ENCODE results near the gene ATP1A2.

DNA sequence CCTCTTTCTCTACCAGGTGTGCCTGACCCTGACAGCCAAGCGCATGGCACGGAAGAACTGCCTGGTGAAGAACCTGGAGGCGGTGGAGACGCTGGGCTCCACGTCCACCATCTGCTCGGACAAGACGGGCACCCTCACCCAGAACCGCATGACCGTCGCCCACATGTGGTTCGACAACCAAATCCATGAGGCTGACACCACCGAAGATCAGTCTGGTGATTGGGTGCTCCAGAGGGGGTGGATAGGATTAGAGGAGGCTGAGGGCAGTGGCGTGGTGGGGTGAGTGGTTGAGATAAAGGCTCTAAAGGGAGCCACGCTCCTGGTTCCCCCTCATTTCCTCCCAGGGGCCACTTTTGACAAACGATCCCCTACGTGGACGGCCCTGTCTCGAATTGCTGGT lies 13.1 kb downstream of the ATP1A2 start:
- TF ChIP-seq CTCF (IDR thresholded peaks at IDR 0.05) = no peak
- TF ChIP-seq POLR2A (IDR thresholded peaks at IDR 0.05) = no peak
